ENCODE data around the gene CCDC197.

The CCDC197 gene

GRCh38 chr14:93984987-93985410 lies 12.1 kb upstream of the CCDC197 start:
- Histone ChIP-seq H2AFZ (ENCODE audit: low read depth, low read length, severe bottlenecking) (no peak overlapping the region), H3K79me2 (ENCODE audit: insufficient read depth, low read length) (no peaks in the 10 kb centered on the region), H3K9me3 (ENCODE audit: insufficient read depth, low read length) (no peaks in the 10 kb centered on the region), H4K20me1 (ENCODE audit: low read depth, low read length) (no peaks in the 10 kb centered on the region), H3K4me3 (ENCODE audit: insufficient read depth, low read length, poor library complexity, severe bottlenecking) (no peak overlapping the region), H3F3A (ENCODE audit: insufficient read depth) (no peaks in the 10 kb centered on the region), H3K27me3 (ENCODE audit: low read length) (no peaks in the 10 kb centered on the region), H3K4me2 (ENCODE audit: low read depth, low read length, poor library complexity, severe bottlenecking) (no peak overlapping the region), H3K9ac (ENCODE audit: low read length) (peak overlapping the region; percentile 2; the same call in 1 of the 2 replicates), H3K27ac (ENCODE audit: low read depth, low read length) (no peak overlapping the region), H3K9me2 (replicated peaks; ENCODE audit: insufficient read depth, low read length) (no peaks in the 10 kb centered on the region), H3K36me3 (ENCODE audit: low read length) (no peaks in the 10 kb centered on the region)
- TF ChIP-seq EZH2phosphoT487 (conservative IDR thresholded peaks at IDR 0.05; ENCODE audit: low read length) (no peak), CTCF (IDR thresholded peaks at IDR 0.05; ENCODE audit: insufficient read depth, low read length, poor library complexity, severe bottlenecking) (peak; percentile 11)

DNA sequence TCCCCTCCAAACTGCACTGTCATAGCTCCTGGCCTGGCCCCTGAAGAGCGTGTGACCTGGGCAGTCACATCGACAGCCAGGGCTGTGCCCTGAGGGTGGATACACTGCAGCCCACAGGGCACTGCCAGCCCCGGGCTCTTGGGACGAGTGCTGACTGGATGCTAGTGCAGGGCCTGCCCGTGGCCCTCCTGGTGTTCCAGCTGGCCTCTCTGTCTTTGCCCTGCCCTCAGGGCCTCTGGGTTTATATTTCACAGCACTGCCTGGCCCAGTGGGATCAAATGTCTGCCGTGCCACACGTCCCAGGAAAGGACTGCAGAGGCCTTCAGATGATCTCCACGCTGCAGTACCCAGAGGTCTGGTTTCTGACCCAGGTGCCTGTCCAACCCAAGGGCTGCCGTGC lies 10.1 kb upstream of the CCDC197 start:
- Histone ChIP-seq H3K9me2 (replicated peaks; ENCODE audit: insufficient read depth, low read length) (no peaks in the 10 kb centered on the region), H3K4me3 (ENCODE audit: insufficient read depth, low read length, poor library complexity, severe bottlenecking) (no peak overlapping the region), H3K9ac (ENCODE audit: low read length) (no peak overlapping the region), H3K36me3 (ENCODE audit: low read length) (no peaks in the 10 kb centered on the region), H3K4me2 (ENCODE audit: low read depth, low read length, poor library complexity, severe bottlenecking) (no peak overlapping the region), H4K20me1 (ENCODE audit: low read depth, low read length) (no peaks in the 10 kb centered on the region), H3K27me3 (ENCODE audit: low read length) (no peaks in the 10 kb centered on the region), H3K9me3 (ENCODE audit: insufficient read depth, low read length) (no peaks in the 10 kb centered on the region), H3F3A (ENCODE audit: insufficient read depth) (no peaks in the 10 kb centered on the region), H3K79me2 (ENCODE audit: insufficient read depth, low read length) (no peaks in the 10 kb centered on the region), H2AFZ (ENCODE audit: low read depth, low read length, severe bottlenecking) (no peak overlapping the region), H3K27ac (ENCODE audit: low read depth, low read length) (no peak overlapping the region)
- TF ChIP-seq EZH2phosphoT487 (conservative IDR thresholded peaks at IDR 0.05; ENCODE audit: low read length) (no peak), CTCF (IDR thresholded peaks at IDR 0.05; ENCODE audit: insufficient read depth, low read length, poor library complexity, severe bottlenecking) (no peak)

- no peak for TF ChIP-seq CTCF (IDR thresholded peaks at IDR 0.05; ENCODE audit: insufficient read depth, low read length, poor library complexity, severe bottlenecking)
- TF ChIP-seq EZH2phosphoT487 (conservative IDR thresholded peaks at IDR 0.05; ENCODE audit: low read length): no peak
- Histone ChIP-seq H3F3A (ENCODE audit: insufficient read depth) (no peaks in the 10 kb centered on the region), H3K9me2 (replicated peaks; ENCODE audit: insufficient read depth, low read length) (no peaks in the 10 kb centered on the region), H3K9me3 (ENCODE audit: insufficient read depth, low read length) (no peaks in the 10 kb centered on the region), H3K36me3 (ENCODE audit: low read length) (no peaks in the 10 kb centered on the region), H3K79me2 (ENCODE audit: insufficient read depth, low read length) (no peaks in the 10 kb centered on the region), H4K20me1 (ENCODE audit: low read depth, low read length) (no peaks in the 10 kb centered on the region), H3K4me3 (ENCODE audit: insufficient read depth, low read length, poor library complexity, severe bottlenecking) (no peak overlapping the region), H3K4me2 (ENCODE audit: low read depth, low read length, poor library complexity, severe bottlenecking) (no peak overlapping the region), H3K27ac (ENCODE audit: low read depth, low read length) (no peak overlapping the region), H3K27me3 (ENCODE audit: low read length) (no peaks in the 10 kb centered on the region), H3K9ac (ENCODE audit: low read length) (no peak overlapping the region), H2AFZ (ENCODE audit: low read depth, low read length, severe bottlenecking) (no peak overlapping the region)
Measured at GRCh38 chr14:93987376-93987775, 9.7 kb upstream of the CCDC197 start.

All from SU-DHL-6 (cell line).